ENCODE data around the gene CPAMD8. TPM values are rescaled to one million over a fixed set of nuclear protein-coding genes. Genes with fewer than 3 reads are reported as not detected.
A peak's percentile ranks its signal among the peaks of the same experiment; 100 is the strongest.

The CPAMD8 gene
- total and polyA plus RNA-seq, 5 donors from 2014 or later = 0.03 to 2.3 (median 0.36) TPM; not detected in 1

DNA sequence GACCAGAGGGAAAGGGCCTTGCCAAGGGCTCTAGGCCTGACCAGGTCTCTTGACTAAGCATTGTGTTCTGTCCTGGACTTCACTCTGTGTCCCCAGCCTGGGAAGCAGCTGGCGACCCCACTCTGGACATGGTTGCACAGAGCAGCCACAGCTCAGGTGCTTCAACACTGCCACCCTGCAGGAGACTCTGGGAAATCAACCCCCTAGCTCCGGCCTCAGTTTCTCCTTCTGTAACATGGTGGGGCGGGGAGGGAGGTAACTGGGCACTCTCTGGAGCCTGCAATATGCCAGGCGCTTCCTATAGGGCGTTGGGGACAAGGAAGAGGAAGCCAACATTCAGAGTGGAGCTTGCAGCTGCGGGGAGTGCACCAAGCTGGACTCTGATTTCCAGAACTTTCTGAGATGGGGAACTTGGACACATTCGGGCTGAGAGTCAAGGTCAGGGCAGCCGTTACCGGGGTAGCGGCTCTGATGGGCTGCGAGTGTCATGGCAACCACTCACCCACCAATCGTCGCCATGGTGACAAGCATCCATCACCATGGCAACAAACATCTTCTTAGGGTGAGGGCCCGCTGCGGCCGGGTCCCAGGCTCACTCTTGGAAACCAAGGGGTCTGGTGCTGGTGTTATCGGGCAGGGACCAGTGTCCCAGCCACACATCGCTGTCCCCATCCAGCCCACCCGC is 125.0 kb downstream of the CPAMD8 start:
- Mint-ChIP-seq H3K4me3 (peak overlapping the region in 1 of 4 donors; percentile 44), H3K4me1 (peaks cover 0 to 19% (median 5%) of the 10 kb centered on the region in 4 donors), H3K27ac (no peak overlapping the region), H3K36me3 (no peaks in the 10 kb centered on the region), H3K27me3 (peaks cover 19% of the 10 kb centered on the region), H3K9me3 (peaks cover 0 to 2% (median 0%) of the 10 kb centered on the region in 7 donors)
- no peak overlapping the region for H3K4me3 ChIP-seq (ENCODE audit: low read depth, low read length)
- no peaks in the 10 kb centered on the region for H3K36me3 ChIP-seq (ENCODE audit: control insufficient read depth, insufficient read depth, low read length)
- peaks cover 16% of the 10 kb centered on the region for H3K4me1 ChIP-seq (ENCODE audit: control insufficient read depth, insufficient read depth, low read length, poor library complexity, severe bottlenecking)
- DNase-seq = no peak
- H3K27ac ChIP-seq (ENCODE audit: insufficient read depth, low read length, poor library complexity, severe bottlenecking) = no peak overlapping the region
- no peaks in the 10 kb centered on the region for H3K9me3 ChIP-seq (ENCODE audit: control insufficient read depth in 2 of 2, low read length in 2 of 2)
- ATAC-seq (ENCODE audit: low read depth in 2 of 2) = no peak
- H3K27me3 ChIP-seq (ENCODE audit: control insufficient read depth, insufficient read depth, low read length) = no peaks in the 10 kb centered on the region

- Histone ChIP-seq H3K9me3 (ENCODE audit: control insufficient read depth in 2 of 2, low read length in 2 of 2) (no peaks in the 10 kb centered on the region), H3K27ac (ENCODE audit: insufficient read depth, low read length, poor library complexity, severe bottlenecking) (no peak overlapping the region), H3K36me3 (ENCODE audit: control insufficient read depth, insufficient read depth, low read length) (no peaks in the 10 kb centered on the region), H3K27me3 (ENCODE audit: control insufficient read depth, insufficient read depth, low read length) (peaks cover 4% of the 10 kb centered on the region), H3K4me3 (ENCODE audit: low read depth, low read length) (no peak overlapping the region), H3K4me1 (ENCODE audit: control insufficient read depth, insufficient read depth, low read length, poor library complexity, severe bottlenecking) (peaks cover 24% of the 10 kb centered on the region)
- no peaks in the 10 kb centered on the region for H3K36me3 Mint-ChIP-seq
- ATAC-seq (ENCODE audit: low read depth in 2 of 2) (no peak), DNase-seq (peak in 1 of 3 donors; percentile 58)
- H3K4me3 Mint-ChIP-seq = peak overlapping the region in 1 of 4 donors; percentile 41
- peaks cover 0 to 2% (median 0%) of the 10 kb centered on the region in 7 donors for H3K9me3 Mint-ChIP-seq
- H3K27ac Mint-ChIP-seq = no peak overlapping the region
- peaks cover 0 to 23% (median 9%) of the 10 kb centered on the region in 4 donors for H3K4me1 Mint-ChIP-seq
- peaks cover 34% of the 10 kb centered on the region for H3K27me3 Mint-ChIP-seq
These were observed 127.0 kb downstream of the CPAMD8 start for GRCh38 chr19:16899566-16900075.

DNA sequence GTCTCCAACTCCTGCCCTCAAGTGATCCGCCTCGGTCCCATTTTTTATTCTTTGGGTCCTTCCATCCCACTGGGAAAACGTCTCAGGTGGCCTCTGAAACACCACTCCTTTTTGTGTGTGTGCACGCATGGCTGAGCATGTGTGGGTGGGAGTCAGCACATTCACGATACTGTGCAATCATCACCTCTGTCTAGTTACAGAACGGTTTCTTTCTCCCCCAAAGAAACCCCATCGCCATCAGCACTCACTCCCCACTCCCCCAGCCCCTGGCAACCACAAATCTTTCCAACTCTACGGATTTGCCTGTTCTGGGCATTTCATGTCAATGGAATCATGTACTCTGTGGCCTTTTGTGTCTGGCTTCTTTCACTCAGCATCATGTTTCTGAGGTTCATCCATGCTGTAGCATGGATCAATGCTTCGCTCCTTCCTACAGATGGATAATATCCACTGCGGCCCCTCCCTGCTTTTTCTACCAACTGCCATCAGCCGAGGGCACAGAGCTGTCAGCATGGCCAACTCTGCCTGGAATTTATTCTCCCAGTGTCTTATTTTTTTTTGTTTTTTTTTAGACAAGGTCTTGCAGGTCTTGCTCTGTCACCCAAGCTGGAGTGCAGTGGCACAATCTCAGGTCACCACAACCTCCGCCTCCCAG is 128.1 kb downstream of the CPAMD8 start:
- no peak for ATAC-seq (ENCODE audit: low read depth in 2 of 2)
- peak overlapping the region in 1 of 3 donors; percentile 6 for H3K27ac Mint-ChIP-seq
- peaks cover 0 to 31% (median 9%) of the 10 kb centered on the region in 4 donors for H3K4me1 Mint-ChIP-seq
- H3K9me3 ChIP-seq (ENCODE audit: control insufficient read depth in 2 of 2, low read length in 2 of 2) = no peaks in the 10 kb centered on the region
- H3K36me3 Mint-ChIP-seq = no peaks in the 10 kb centered on the region
- H3K27ac ChIP-seq (ENCODE audit: insufficient read depth, low read length, poor library complexity, severe bottlenecking) = no peak overlapping the region
- peaks cover 0 to 2% (median 0%) of the 10 kb centered on the region in 7 donors for H3K9me3 Mint-ChIP-seq
- H3K4me3 ChIP-seq (ENCODE audit: low read depth, low read length) = no peak overlapping the region
- H3K4me3 Mint-ChIP-seq = peak overlapping the region; percentile 69 to 86 (median 80)
- peaks cover 27% of the 10 kb centered on the region for H3K4me1 ChIP-seq (ENCODE audit: control insufficient read depth, insufficient read depth, low read length, poor library complexity, severe bottlenecking)
- H3K27me3 Mint-ChIP-seq = peaks cover 40% of the 10 kb centered on the region
- DNase-seq = no peak
- H3K27me3 ChIP-seq (ENCODE audit: control insufficient read depth, insufficient read depth, low read length) = peaks cover 4% of the 10 kb centered on the region
- H3K36me3 ChIP-seq (ENCODE audit: control insufficient read depth, insufficient read depth, low read length) = no peaks in the 10 kb centered on the region

DNA sequence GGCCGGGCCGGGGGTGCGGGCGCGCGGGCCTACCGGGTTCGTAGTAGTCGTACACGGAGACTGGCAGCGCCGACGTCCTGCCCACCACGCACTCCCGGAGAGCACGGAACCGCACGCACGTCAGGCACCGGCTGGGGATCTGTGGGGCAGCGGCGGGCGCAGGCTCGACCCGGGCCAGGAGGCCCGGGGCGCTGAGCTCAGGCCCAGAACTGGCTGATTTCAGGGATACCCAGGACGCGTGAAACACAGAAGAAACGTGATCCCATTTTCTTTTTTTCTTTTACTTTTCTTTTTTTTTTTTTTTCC is 128.8 kb downstream of the CPAMD8 start:
- H3K9me3 ChIP-seq (ENCODE audit: control insufficient read depth in 2 of 2, low read length in 2 of 2) = no peaks in the 10 kb centered on the region
- H3K27me3 ChIP-seq (ENCODE audit: control insufficient read depth, insufficient read depth, low read length) = peaks cover 4% of the 10 kb centered on the region
- Mint-ChIP-seq H3K9me3 (peaks cover 0 to 2% (median 0%) of the 10 kb centered on the region in 7 donors), H3K36me3 (no peaks in the 10 kb centered on the region), H3K4me1 (peaks cover 0 to 35% (median 9%) of the 10 kb centered on the region in 4 donors), H3K4me3 (peak overlapping the region in 3 of 4 donors; percentile 48 to 84 (median 76)), H3K27me3 (peaks cover 46% of the 10 kb centered on the region), H3K27ac (no peak overlapping the region)
- peaks cover 29% of the 10 kb centered on the region for H3K4me1 ChIP-seq (ENCODE audit: control insufficient read depth, insufficient read depth, low read length, poor library complexity, severe bottlenecking)
- no peaks in the 10 kb centered on the region for H3K36me3 ChIP-seq (ENCODE audit: control insufficient read depth, insufficient read depth, low read length)
- H3K27ac ChIP-seq (ENCODE audit: insufficient read depth, low read length, poor library complexity, severe bottlenecking) = no peak overlapping the region
- DNase-seq = peak in 1 of 3 donors; percentile 24
- no peak overlapping the region for H3K4me3 ChIP-seq (ENCODE audit: low read depth, low read length)
- no peak for ATAC-seq (ENCODE audit: low read depth in 2 of 2)

GRCh38 chr19:16897029-16897855 is 129.4 kb downstream of the CPAMD8 start:
- DNase-seq (peak; percentile 31 to 85 (median 52)), ATAC-seq (ENCODE audit: low read depth in 2 of 2) (peak; percentile 58 to 66)
- Mint-ChIP-seq H3K36me3 (no peaks in the 10 kb centered on the region), H3K4me3 (peak overlapping the region in 2 of 4 donors; percentile 32 to 57), H3K4me1 (peaks cover 0 to 38% (median 9%) of the 10 kb centered on the region in 4 donors), H3K9me3 (peaks cover 0 to 2% (median 0%) of the 10 kb centered on the region in 7 donors), H3K27me3 (peaks cover 52% of the 10 kb centered on the region), H3K27ac (no peak overlapping the region)
- no peak overlapping the region for H3K27ac ChIP-seq (ENCODE audit: insufficient read depth, low read length, poor library complexity, severe bottlenecking)
- no peaks in the 10 kb centered on the region for H3K36me3 ChIP-seq (ENCODE audit: control insufficient read depth, insufficient read depth, low read length)
- H3K4me1 ChIP-seq (ENCODE audit: control insufficient read depth, insufficient read depth, low read length, poor library complexity, severe bottlenecking) = peaks cover 29% of the 10 kb centered on the region
- peaks cover 4% of the 10 kb centered on the region for H3K27me3 ChIP-seq (ENCODE audit: control insufficient read depth, insufficient read depth, low read length)
- H3K9me3 ChIP-seq (ENCODE audit: control insufficient read depth in 2 of 2, low read length in 2 of 2) = no peaks in the 10 kb centered on the region
- H3K4me3 ChIP-seq (ENCODE audit: low read depth, low read length) = no peak overlapping the region

DNA sequence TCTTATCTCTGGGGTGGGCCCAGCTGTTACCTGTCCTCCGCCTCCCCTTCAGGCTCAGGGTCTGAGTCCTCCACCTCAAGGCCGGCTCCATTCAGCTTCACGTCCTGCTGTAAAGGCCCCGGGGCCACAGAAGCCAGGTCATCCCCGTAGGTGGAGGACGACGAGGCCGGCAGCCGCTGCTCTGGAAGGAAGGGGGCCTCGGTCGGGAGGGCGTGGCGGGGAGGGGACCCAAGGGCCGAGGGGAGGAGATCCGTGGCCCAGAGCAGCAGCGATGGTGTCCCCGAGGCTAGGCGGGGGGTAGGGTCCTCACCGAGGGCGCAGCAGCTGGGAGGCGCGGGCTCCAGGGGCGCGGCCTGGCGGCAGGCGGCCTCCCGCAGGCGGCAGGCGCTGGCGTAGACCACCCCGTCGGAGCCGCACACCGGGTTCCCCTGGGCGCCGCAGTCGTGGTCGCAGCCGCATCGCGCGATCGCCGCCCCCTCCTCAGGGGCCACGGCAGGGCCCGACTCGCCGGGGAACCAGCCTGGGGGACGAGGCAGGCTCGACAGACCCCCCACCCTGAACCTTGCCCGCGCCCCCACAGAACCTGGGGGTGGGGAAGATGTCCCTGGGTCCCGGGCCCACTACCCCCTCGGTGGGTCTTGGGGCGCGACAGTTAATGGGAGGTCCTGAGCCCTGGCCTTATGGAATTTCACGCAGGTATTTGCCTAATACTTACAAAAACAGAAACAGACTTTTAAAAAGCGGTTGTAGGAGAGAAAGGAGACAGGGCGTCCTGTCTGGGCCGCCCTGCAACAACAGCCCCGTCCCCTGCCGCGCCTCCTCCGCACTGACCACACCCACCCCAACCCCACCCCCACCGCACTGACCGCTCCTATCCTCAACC is 130.2 kb downstream of the CPAMD8 start:
- no peak overlapping the region for H3K27ac ChIP-seq (ENCODE audit: insufficient read depth, low read length, poor library complexity, severe bottlenecking)
- Mint-ChIP-seq H3K4me3 (peak overlapping the region in 3 of 4 donors; percentile 32 to 69 (median 52)), H3K36me3 (no peaks in the 10 kb centered on the region), H3K9me3 (peaks cover 0 to 1% (median 0%) of the 10 kb centered on the region in 7 donors), H3K27ac (no peak overlapping the region), H3K27me3 (peaks cover 55% of the 10 kb centered on the region), H3K4me1 (peaks cover 0 to 38% (median 9%) of the 10 kb centered on the region in 4 donors)
- H3K36me3 ChIP-seq (ENCODE audit: control insufficient read depth, insufficient read depth, low read length) = no peaks in the 10 kb centered on the region
- DNase-seq = no peak
- H3K4me3 ChIP-seq (ENCODE audit: low read depth, low read length) = no peak overlapping the region
- H3K27me3 ChIP-seq (ENCODE audit: control insufficient read depth, insufficient read depth, low read length) = peaks cover 4% of the 10 kb centered on the region
- H3K4me1 ChIP-seq (ENCODE audit: control insufficient read depth, insufficient read depth, low read length, poor library complexity, severe bottlenecking) = peaks cover 29% of the 10 kb centered on the region
- H3K9me3 ChIP-seq (ENCODE audit: control insufficient read depth in 2 of 2, low read length in 2 of 2) = no peaks in the 10 kb centered on the region
- ATAC-seq (ENCODE audit: low read depth in 2 of 2) = no peak
